A549 (cell line): ENCODE results near the gene RXFP2. TPM values are rescaled to one million over a fixed set of nuclear protein-coding genes. Genes with fewer than 3 reads are reported as not detected.

Experiments
- ATAC-seq, 2 experiments: fragments of 200-7000 bp in 1 of 2; fragments of >200 bp in 1 of 2; cut with Nextera tagmentation in 1 of 2; cut with Tn5 transposase in 1 of 2; 3 replicates each; pipeline versions ENCODE4 v1.8.0 to v1.9.1; 2018 to 2020; ENCODE audit warnings: mild to moderate bottlenecking in 1 of 2, moderate library complexity in 1 of 2
- CTCF ChIA-PET: fragments of 300-600 bp; sonication (Branson Sonifier 250); formaldehyde crosslinking; extraction: SDS; loops from one replicate; lab custom pipeline; 2021; ENCODE audit warnings: antibody characterized with exemption, inconsistent platforms; lab: Yijun Ruan, JAX
- POLR2A ChIA-PET: fragments of 350-600 bp; formaldehyde crosslinking; extraction: SDS; loops from one replicate; lab custom pipeline; 2021; ENCODE audit warnings: antibody characterized with exemption, inconsistent platforms; lab: Yijun Ruan, JAX
- DNase-seq, 2 experiments: peaks; one replicate each; pipeline versions ENCODE4 v3.0.0 to v3.0.0-alpha.2; 2011 to 2016; ENCODE audit warnings: low read depth in 1 of 2, low spot score in 1 of 2
- FAIRE-seq: peaks from 2 replicates; lab custom pipeline; 2011; peaks lifted over from hg19 to GRCh38; lab: Jason Lieb, UNC
- H3K27ac ChIP-seq, 2 experiments: fragments of >200 bp; sonication (Bioruptor Twin); formaldehyde crosslinking; 3 replicates each; pipeline ENCODE4 v1.5.1; 2016 to 2017
- H3K4me1 ChIP-seq: fragments of >200 bp; sonication (Bioruptor Twin); formaldehyde crosslinking; 3 replicates; pipeline ENCODE4 v1.6.1; 2016
- H3K4me2 ChIP-seq: fragments of >200 bp; sonication (Bioruptor Twin); formaldehyde crosslinking; 3 replicates; pipeline ENCODE4 v1.6.1; 2016
- H3K4me3 ChIP-seq: fragments of >200 bp; sonication (Bioruptor Twin); formaldehyde crosslinking; 3 replicates; pipeline ENCODE4 v1.5.1; 2016
- H3K9me3 ChIP-seq: fragments of >200 bp; sonication (Bioruptor Twin); formaldehyde crosslinking; 3 replicates; pipeline ENCODE4 v1.6.1; 2016
- NR3C1 ChIP-seq: fragments of >200 bp; sonication (Bioruptor Twin); formaldehyde crosslinking; IDR thresholded peaks from 3 replicates; pipeline ENCODE4 v1.6.1; 2017
- PBX3 ChIP-seq: IDR thresholded peaks from 2 replicates; pipeline ENCODE4 v1.6.1; 2012
- PHF8 ChIP-seq: fragments of 200-600 bp; sonication (generic); IDR thresholded peaks from 2 replicates; pipeline ENCODE4 v1.6.1; 2016; ENCODE audit warnings: low read depth, mild to moderate bottlenecking, antibody characterized with exemption, moderate library complexity, borderline replicate concordance
- SREBF2 ChIP-seq: fragments of 450-650 bp; IDR thresholded peaks from 2 replicates; pipeline ENCODE4 v1.6.1; 2014; ENCODE audit warnings: mild to moderate bottlenecking, moderate library complexity
- TP53 ChIP-seq: fragments of 250-450 bp; sonication (Bioruptor Pico); IDR thresholded peaks from 2 replicates; pipeline ENCODE4 v1.5.0; 2021; ENCODE audit warnings: mild to moderate bottlenecking, moderate library complexity
- WGBS: methylation state at CpG from one replicate; pipeline ENCODE4 v1.1.6; 2017; ENCODE audit errors: missing lambda C conversion rate; 5-methylcytosine and 5-hydroxymethylcytosine counted together
- polyA plus RNA-seq, 4 experiments: library from polyadenylated mRNA; depleted of rRNA in 3 of 4; stranded (reverse); fragments of >200 nt; fragmentation: RNase III in 1 of 4; extraction: RNeasy Plus Mini Kit Qiagen cat#74134 plus additional on column Dnase treatment in 1 of 4; gene quantifications; 2 replicates in 3 of 4; 3 replicates in 1 of 4; pipeline ENCODE4 v1.2.3, GENCODE V29; 2011 to 2017

The RXFP2 gene
- polyA plus RNA-seq, 2 of the 4 experiments (the other 2 are of a cell fraction): not detected

- TF ChIP-seq PBX3 (no peak), SREBF2 (no peak), TP53 (CRISPR knock-in tag) (no peak)
Measured at GRCh38 chr13:31850041-31850555, 110.8 kb downstream of the RXFP2 start (continued).

GRCh38 chr13:31851216-31851615 is 111.9 kb downstream of the RXFP2 start:
- no peak overlapping the region for H3K27ac ChIP-seq
- WGBS: 41% methylated on average over 5 of the region's 6 CpGs
- DNase-seq (no peak), ATAC-seq (no peak), FAIRE-seq (no peak)
- H3K4me2 ChIP-seq: no peak overlapping the region
- no peaks in the 10 kb centered on the region; the same call in 2 of the 3 replicates for H3K9me3 ChIP-seq
- ChIA-PET POLR2A (no interaction called here), CTCF (no interaction called here)
- no peak overlapping the region for H3K4me3 ChIP-seq
- H3K4me1 ChIP-seq: no peaks in the 10 kb centered on the region
- TF ChIP-seq NR3C1: no peak
- no peak for TF ChIP-seq PHF8
